Measurements from ENCODE around the gene CCL20. TPM values are rescaled to one million over a fixed set of nuclear protein-coding genes. Genes with fewer than 3 reads are reported as not detected.
A peak's percentile ranks its signal among the peaks of the same experiment; 100 is the strongest.

The CCL20 gene
- total and polyA plus RNA-seq, 2 donors (not counting 3 experiments of a cell fraction or from before 2014, with no cell fraction given), result 0.32 TPM; not detected in 1

DNA sequence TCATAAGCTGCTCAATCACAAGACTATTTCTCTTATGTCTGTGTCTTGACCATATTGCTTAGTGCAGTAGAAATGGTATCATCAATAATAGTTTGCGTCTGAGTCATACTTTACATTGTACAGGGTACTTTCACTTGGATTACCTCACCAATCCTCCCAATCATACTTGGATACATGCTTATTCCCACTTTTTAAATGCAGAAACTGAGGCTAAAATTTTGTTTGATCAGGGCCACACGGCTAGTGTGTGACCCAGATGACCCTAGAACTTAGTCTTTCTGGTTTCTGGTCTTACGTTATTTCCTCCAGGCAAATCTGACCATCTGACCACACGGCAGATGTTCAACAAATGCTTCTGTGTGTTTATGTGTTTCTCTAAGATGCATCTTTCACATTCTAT, 23.8 kb upstream of the CCL20 start:
- Histone ChIP-seq H2AFZ (ENCODE audit: low read depth, low read length) (no peak overlapping the region), H3K27ac (ENCODE audit: insufficient read depth, low read depth, low read length) (no peak overlapping the region), H3K79me2 (ENCODE audit: control insufficient read depth, insufficient read depth, low read length) (no peaks in the 10 kb centered on the region), H3K36me3 (ENCODE audit: control insufficient read depth in 2 of 2, extremely low read depth in 1 of 2, insufficient read depth in 2 of 2, low read length in 2 of 2) (no peaks in the 10 kb centered on the region), H3K4me3 (replicated peaks in 1 of 3; ENCODE audit: insufficient read depth in 1 of 3, low read depth in 1 of 3, low read length in 3 of 3) (no peak overlapping the region), H4K20me1 (replicated peaks; ENCODE audit: control insufficient read depth, extremely low read depth, insufficient read depth, low read length) (no peaks in the 10 kb centered on the region), H3K4me1 (ENCODE audit: control insufficient read depth, extremely low read depth, insufficient read depth, low read length) (peaks cover 5% of the 10 kb centered on the region), H3K9me3 (replicated peaks; ENCODE audit: control insufficient read depth, insufficient read depth, low read length) (no peaks in the 10 kb centered on the region), H3K9me1 (replicated peaks; ENCODE audit: control insufficient read depth, extremely low read depth, insufficient read depth, low read length) (no peaks in the 10 kb centered on the region), H3K9ac (replicated peaks; ENCODE audit: extremely low read depth, insufficient read depth, low read length) (no peak overlapping the region), H3K4me2 (ENCODE audit: insufficient read depth, low read length) (no peak overlapping the region), H3K27me3 (ENCODE audit: control insufficient read depth in 2 of 2, insufficient read depth in 2 of 2, low read length in 2 of 2) (no peaks in the 10 kb centered on the region)
- no peak for DNase-seq (ENCODE audit: low read depth, low spot score)
- dilution Hi-C loops (cut with MboI; ENCODE audit: extremely low pct_ligation_motif_present, low sequenced_read_pairs), result no loop called here
- ChIA-PET CTCF (no interaction called here), POLR2A (no interaction called here)
- TF ChIP-seq MYC (IDR thresholded peaks at IDR 0.05; ENCODE audit: low read depth, low read length) (no peak), JUN (IDR thresholded peaks at IDR 0.05; ENCODE audit: borderline replicate concordance, insufficient read depth, insufficient read length, low read depth) (peak; percentile 22), POLR2A (IDR thresholded peaks at IDR 0.05; ENCODE audit: low read depth, low read length) (no peak)
- TF ChIP-seq, protein P1, sequence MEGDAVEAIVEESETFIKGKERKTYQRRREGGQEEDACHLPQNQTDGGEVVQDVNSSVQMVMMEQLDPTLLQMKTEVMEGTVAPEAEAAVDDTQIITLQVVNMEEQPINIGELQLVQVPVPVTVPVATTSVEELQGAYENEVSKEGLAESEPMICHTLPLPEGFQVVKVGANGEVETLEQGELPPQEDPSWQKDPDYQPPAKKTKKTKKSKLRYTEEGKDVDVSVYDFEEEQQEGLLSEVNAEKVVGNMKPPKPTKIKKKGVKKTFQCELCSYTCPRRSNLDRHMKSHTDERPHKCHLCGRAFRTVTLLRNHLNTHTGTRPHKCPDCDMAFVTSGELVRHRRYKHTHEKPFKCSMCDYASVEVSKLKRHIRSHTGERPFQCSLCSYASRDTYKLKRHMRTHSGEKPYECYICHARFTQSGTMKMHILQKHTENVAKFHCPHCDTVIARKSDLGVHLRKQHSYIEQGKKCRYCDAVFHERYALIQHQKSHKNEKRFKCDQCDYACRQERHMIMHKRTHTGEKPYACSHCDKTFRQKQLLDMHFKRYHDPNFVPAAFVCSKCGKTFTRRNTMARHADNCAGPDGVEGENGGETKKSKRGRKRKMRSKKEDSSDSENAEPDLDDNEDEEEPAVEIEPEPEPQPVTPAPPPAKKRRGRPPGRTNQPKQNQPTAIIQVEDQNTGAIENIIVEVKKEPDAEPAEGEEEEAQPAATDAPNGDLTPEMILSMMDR (IDR thresholded peaks at IDR 0.05; ENCODE audit: extremely low read depth in 1 of 2, insufficient read depth in 1 of 2, low read depth in 1 of 2, low read length in 2 of 2), result no peak
- intact Hi-C loops (cut with micrococcal nuclease), result no loop called here
- BruUV-seq (replicated peaks), result no TSS peak
- no peak for FAIRE-seq

DNA sequence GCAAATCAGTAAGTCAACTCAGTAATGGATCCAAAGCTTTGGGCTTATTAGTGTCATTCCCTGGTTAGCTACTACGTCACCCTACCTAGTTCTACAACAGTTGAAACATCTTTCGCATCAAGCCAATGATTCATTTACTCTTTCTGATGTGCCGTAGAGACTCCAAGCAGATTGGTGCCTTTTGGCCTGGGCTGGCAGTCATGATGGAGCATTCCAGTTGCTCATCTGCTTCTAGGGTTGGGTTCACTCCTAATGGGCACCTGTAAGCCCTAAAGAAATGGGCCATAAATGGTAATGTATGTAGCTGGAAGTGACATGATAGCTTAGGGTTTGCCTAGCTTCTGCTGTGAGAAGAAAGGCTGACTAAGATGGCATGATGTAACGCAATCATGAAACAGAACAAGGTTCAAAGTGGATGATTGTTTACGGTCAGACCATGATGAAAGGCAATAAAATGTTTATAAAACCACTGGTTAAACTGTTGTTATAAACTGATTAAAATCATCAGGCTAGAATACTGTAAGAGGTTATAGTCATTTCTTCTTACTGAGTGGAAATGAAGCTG, 20.4 kb upstream of the CCL20 start:
- intact Hi-C loops (cut with micrococcal nuclease), result no loop called here
- BruUV-seq (replicated peaks), result no TSS peak
- Histone ChIP-seq H2AFZ (ENCODE audit: low read depth, low read length) (no peak overlapping the region), H3K79me2 (ENCODE audit: control insufficient read depth, insufficient read depth, low read length) (no peaks in the 10 kb centered on the region), H3K27me3 (ENCODE audit: control insufficient read depth in 2 of 2, insufficient read depth in 2 of 2, low read length in 2 of 2) (no peaks in the 10 kb centered on the region), H3K4me3 (replicated peaks in 1 of 3; ENCODE audit: insufficient read depth in 1 of 3, low read depth in 1 of 3, low read length in 3 of 3) (no peak overlapping the region), H3K27ac (ENCODE audit: insufficient read depth, low read depth, low read length) (no peak overlapping the region), H3K9me1 (replicated peaks; ENCODE audit: control insufficient read depth, extremely low read depth, insufficient read depth, low read length) (no peaks in the 10 kb centered on the region), H3K4me2 (ENCODE audit: insufficient read depth, low read length) (no peak overlapping the region), H3K36me3 (ENCODE audit: control insufficient read depth in 2 of 2, extremely low read depth in 1 of 2, insufficient read depth in 2 of 2, low read length in 2 of 2) (no peaks in the 10 kb centered on the region), H3K9ac (replicated peaks; ENCODE audit: extremely low read depth, insufficient read depth, low read length) (no peak overlapping the region), H3K4me1 (ENCODE audit: control insufficient read depth, extremely low read depth, insufficient read depth, low read length) (peaks cover 5% of the 10 kb centered on the region), H4K20me1 (replicated peaks; ENCODE audit: control insufficient read depth, extremely low read depth, insufficient read depth, low read length) (no peaks in the 10 kb centered on the region), H3K9me3 (replicated peaks; ENCODE audit: control insufficient read depth, insufficient read depth, low read length) (no peaks in the 10 kb centered on the region)
- TF ChIP-seq, protein P2, sequence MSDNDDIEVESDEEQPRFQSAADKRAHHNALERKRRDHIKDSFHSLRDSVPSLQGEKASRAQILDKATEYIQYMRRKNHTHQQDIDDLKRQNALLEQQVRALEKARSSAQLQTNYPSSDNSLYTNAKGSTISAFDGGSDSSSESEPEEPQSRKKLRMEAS (IDR thresholded peaks at IDR 0.05; ENCODE audit: insufficient read depth, insufficient read length), result no peak
- no peak for TF ChIP-seq FOS (IDR thresholded peaks at IDR 0.05; ENCODE audit: borderline replicate concordance, insufficient read depth, low read length)
- no peak for TF ChIP-seq EZH2 (IDR thresholded peaks at IDR 0.05; ENCODE audit: borderline replicate concordance, low read depth, low read length, severe bottlenecking)
- TF ChIP-seq, protein P1 (IDR thresholded peaks at IDR 0.05; ENCODE audit: extremely low read depth in 1 of 2, insufficient read depth in 1 of 2, low read depth in 1 of 2, low read length in 2 of 2), result no peak
- no peak for TF ChIP-seq POLR2A (IDR thresholded peaks at IDR 0.05; ENCODE audit: low read depth, low read length)
- TF ChIP-seq POLR2AphosphoS5 (IDR thresholded peaks at IDR 0.05; ENCODE audit: insufficient read depth, low read depth, low read length), result no peak
- no peak for TF ChIP-seq GATA2 (IDR thresholded peaks at IDR 0.05; ENCODE audit: insufficient read depth, insufficient read length, low read depth, low read length)
- no peak for TF ChIP-seq JUN (IDR thresholded peaks at IDR 0.05; ENCODE audit: borderline replicate concordance, insufficient read depth, insufficient read length, low read depth)
- TF ChIP-seq MYC (IDR thresholded peaks at IDR 0.05; ENCODE audit: low read depth, low read length), result no peak
- CTCF ChIA-PET, result no interaction called here
- FAIRE-seq (no peak), DNase-seq (ENCODE audit: low read depth, low spot score) (no peak)
- dilution Hi-C loops (cut with MboI; ENCODE audit: extremely low pct_ligation_motif_present, low sequenced_read_pairs), result no loop called here
- POLR2A ChIA-PET, result no interaction called here
